LNCAP (cell line): ENCODE results near the gene MIA.

Source experiments
- CTCF ChIP-seq: fragments of 450-650 bp; IDR thresholded peaks from 2 replicates; pipeline ENCODE4 v1.5.1; 2017; ENCODE audit warnings: mild to moderate bottlenecking

The MIA gene

GRCh38 chr19:40755791-40756190, 19.5 kb upstream of the MIA start:
- no peak for TF ChIP-seq CTCF

- TF ChIP-seq CTCF = no peak
Measured at GRCh38 chr19:40756502-40757110, 18.7 kb upstream of the MIA start.

- TF ChIP-seq CTCF = no peak
Measured at GRCh38 chr19:40758491-40758890, 16.8 kb upstream of the MIA start.

DNA sequence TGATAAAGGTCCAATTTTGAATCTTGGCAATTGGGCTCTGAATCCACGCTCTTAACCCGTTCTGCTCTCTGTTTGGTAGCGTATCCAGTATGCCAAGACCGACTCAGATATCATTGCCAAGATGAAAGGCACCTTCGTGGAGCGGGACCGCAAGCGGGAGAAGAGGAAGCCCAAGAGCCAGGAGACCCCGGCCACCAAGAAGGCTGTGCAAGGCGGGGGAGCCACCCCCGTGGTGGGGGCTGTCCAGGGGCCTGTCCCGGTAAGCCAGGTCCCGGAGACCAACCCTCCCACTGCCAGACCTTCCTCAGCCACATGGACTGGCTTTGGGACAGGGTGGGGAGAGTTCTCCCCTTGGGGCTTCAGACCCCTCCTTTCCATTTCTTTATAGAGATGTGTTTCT, 16.0 kb upstream of the MIA start:
- no peak for TF ChIP-seq CTCF

DNA sequence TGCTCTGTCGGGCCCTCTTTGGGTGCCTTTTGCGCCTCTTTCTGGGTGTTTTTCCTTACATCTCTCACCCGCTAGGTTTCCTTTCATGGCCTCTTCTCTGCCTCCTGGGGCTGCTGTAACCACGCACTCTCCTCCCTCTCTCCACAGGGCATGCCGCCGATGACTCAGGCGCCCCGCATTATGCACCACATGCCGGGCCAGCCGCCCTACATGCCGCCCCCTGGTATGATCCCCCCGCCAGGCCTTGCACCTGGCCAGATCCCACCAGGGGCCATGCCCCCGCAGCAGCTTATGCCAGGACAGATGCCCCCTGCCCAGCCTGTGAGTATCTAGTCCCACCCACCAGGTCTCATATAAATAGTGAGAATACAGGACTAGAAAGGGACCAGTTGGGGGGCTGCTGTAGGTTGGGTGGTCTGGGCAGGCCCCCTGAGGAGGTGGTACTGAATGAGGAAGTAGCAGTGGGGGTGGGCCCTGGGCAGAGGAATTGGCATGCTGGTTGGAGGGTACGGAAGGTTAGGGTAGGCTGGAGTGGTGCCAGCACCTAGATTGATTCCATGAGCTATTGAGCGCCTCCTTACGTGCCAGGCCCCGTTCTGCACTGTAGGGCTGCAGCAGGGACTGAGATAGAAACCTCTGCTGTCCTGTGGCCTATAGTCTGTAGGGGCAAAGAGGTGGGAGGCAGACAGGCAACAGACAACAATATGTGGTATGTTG, 12.4 kb upstream of the MIA start:
- no peak for TF ChIP-seq CTCF

DNA sequence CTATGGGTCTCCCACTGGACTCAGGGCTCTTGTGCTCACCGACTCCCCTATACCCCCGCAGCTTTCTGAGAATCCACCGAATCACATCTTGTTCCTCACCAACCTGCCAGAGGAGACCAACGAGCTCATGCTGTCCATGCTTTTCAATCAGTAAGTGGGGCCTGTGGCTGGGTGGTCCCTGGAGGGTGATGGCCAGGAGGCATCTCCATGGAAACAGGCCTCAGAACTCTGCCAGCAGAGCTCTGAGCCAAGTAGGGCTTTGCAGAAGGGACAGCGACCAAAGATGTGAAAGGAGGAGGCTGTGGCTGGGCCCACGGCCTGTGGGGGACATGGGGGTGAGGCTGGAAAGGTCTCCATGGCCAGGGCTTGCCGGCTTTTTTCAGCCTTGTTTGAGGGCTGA, 11.8 kb upstream of the MIA start:
- no peak for TF ChIP-seq CTCF

DNA sequence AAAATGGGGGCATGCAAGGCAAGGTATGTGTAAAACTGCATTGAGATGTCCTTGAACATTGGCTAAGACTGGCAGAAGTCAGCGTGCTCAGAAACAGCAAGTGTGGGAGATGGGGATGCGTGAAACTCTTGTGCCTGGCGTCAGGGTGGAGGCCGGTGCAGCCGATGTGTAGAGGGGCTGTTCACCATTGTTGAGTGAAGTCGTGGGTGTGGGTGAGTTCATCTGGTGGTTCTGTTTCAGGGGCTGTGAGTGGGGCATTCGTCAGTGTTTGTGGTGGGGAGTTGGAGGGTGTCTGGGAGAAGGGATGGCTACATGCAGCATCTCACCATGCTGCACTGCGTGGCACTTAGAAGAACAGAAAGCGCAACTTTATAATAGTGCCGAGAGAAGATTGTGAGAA, 11.4 kb upstream of the MIA start:
- TF ChIP-seq CTCF = no peak
